Activated CD8-positive, alpha-beta memory T cell treated with anti-CD3 and anti-CD28 coated beads, Interleukin-2, amount 10 ng/mL, durations not matched to agents 7 days and 5 days (primary cell): ENCODE results near the gene SEMA4C. TPM values are rescaled to one million over a fixed set of nuclear protein-coding genes. Genes with fewer than 3 reads are reported as not detected.
"Not testable (repeated sequence)": the region's sequence is repeated elsewhere in the genome, so short reads cannot be mapped to it uniquely, and the experiment has no call there.

ENCODE experiments used
- ATAC-seq: fragments of 150-1000 bp; cut with Tn5 transposase; one replicate; pipeline ENCODE4 v1.10.0; 2021; ENCODE audit warnings: moderate library complexity
- CTCF ChIA-PET: fragments of 350-600 bp; sonication (Branson Sonifier 250); formaldehyde crosslinking; loops from one replicate; lab custom pipeline; 2021; ENCODE audit warnings: antibody characterized with exemption; lab: Charles Lee
- DNase-seq: peaks from one replicate; pipeline ENCODE4 v3.0.0-alpha.2; 2020
- H3K27ac Mint-ChIP-seq: one replicate; pipeline ENCODE4 v1.8.0; 2021; ENCODE audit warnings: mild to moderate bottlenecking, mixed read lengths
- H3K27me3 Mint-ChIP-seq: one replicate; pipeline ENCODE4 v1.8.0; 2021; ENCODE audit warnings: mixed read lengths
- H3K36me3 Mint-ChIP-seq: one replicate; pipeline ENCODE4 v1.8.0; 2021; ENCODE audit warnings: mild to moderate bottlenecking, mixed read lengths
- H3K4me1 Mint-ChIP-seq: one replicate; pipeline ENCODE4 v1.8.0; 2021; ENCODE audit warnings: mixed read lengths
- H3K4me3 Mint-ChIP-seq: one replicate; pipeline ENCODE4 v1.8.0; 2021; ENCODE audit warnings: mild to moderate bottlenecking, moderate library complexity, mixed read lengths
- H3K9me3 Mint-ChIP-seq: one replicate; pipeline ENCODE4 v1.8.0; 2022; ENCODE audit warnings: low read depth, mixed read lengths
- total RNA-seq, 2 experiments: library from RNA; stranded (reverse); gene quantifications; one replicate each; pipeline ENCODE4 v1.2.3, GENCODE V29; 2021

SEMA4C gene
- total RNA-seq, 2 experiments from 2014 or later = 9.7 to 11.6 TPM

DNA sequence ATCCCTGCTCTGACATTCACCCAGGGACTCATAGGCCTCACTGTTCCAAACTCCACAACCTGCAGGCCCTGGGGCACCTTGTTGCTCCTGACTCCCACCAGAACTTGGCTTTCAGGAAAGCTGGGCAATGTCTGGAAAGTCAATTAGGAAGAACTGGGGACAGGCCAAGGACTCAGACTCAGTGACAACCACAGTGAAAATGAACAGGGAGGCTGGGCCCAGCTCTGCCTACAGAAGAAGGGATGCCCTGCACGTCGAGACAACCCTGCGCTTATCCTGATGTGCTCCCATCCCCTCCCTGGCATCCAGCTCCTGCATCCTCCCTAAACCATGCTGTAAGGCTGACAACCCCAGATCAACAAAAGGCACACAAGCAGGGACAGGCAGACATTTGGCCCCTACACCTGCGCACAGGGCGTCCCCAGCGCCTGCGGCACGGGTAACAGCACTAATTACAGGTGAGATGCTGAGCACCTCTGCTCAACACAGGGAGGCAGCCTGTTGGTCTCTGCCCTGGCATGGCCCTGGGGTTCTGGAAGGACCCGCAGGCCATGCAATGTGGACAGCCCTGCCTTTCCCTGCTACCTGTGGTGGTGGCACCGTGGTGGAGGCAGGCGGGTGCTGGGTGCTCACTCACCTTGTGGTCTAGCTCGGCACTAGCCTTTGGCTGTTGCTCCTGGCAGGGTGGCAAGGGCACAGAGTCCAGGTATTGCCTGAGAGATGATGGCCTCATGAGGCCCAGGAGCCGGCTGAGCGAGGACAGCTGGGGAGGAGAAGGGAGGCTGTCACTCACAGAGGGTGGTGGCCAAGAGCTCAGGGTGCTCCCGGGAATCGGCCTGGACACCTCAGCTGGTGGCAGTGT is 23.6 kb upstream of the SEMA4C start:
- CTCF ChIA-PET = no interaction called here
- H3K27me3 Mint-ChIP-seq = no peaks in the 10 kb centered on the region
- ATAC-seq (no peak), DNase-seq (no peak)
- H3K4me1 Mint-ChIP-seq = peaks cover 8% of the 10 kb centered on the region
- H3K27ac Mint-ChIP-seq = no peak overlapping the region
- H3K36me3 Mint-ChIP-seq = no peaks in the 10 kb centered on the region
- H3K4me3 Mint-ChIP-seq = no peak overlapping the region
- no peaks in the 10 kb centered on the region for H3K9me3 Mint-ChIP-seq

DNA sequence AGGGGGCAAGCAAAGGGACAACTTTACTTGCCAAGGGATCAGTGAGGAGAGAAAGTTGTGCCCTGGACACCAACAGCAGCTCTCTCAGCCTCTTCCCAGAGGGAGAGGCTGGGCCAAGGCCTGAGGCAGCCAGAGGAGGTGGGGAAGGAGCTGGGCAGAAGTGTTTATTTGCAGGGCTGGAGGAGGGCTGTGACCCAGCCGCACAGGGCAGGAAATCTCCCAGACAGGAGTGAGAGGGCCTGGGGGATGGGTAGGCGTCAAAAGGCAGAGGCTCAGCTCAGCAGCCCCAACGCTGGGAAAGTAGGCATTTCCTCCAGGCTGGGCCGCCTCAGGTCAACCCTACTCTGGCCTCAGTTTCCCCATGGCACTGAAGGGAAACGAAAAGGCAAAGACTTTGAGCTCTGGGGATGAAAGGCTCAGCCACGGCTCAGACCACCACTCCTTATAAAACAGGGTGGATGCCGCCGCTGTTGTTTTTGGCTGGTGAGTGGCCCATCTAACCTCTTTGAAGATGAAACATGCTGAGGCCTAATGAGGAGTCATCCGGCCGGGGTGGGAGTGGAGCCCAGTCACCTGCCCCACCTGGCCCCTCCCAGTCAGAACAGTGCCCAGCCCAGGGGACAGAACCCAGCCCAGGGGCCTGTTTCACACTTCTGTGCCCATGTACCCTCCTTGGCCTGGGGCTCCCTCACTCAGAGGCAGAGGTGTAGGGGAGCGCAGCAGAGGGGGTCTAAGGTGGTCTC is 21.9 kb upstream of the SEMA4C start:
- H3K4me3 Mint-ChIP-seq = no peak overlapping the region
- no peak overlapping the region for H3K27ac Mint-ChIP-seq
- H3K9me3 Mint-ChIP-seq = no peaks in the 10 kb centered on the region
- CTCF ChIA-PET = interaction anchor here (0.9 to 1.4 kb wide), 3 partner anchors 34 to 70 kb away, joined by 3 to 4 read pairs (median 4); partner anchors contain the start of gene ANKRD39
- no peaks in the 10 kb centered on the region for H3K27me3 Mint-ChIP-seq
- ATAC-seq (peak; percentile 35), DNase-seq (no peak)
- H3K36me3 Mint-ChIP-seq = no peaks in the 10 kb centered on the region
- H3K4me1 Mint-ChIP-seq = peaks cover 8% of the 10 kb centered on the region

DNA sequence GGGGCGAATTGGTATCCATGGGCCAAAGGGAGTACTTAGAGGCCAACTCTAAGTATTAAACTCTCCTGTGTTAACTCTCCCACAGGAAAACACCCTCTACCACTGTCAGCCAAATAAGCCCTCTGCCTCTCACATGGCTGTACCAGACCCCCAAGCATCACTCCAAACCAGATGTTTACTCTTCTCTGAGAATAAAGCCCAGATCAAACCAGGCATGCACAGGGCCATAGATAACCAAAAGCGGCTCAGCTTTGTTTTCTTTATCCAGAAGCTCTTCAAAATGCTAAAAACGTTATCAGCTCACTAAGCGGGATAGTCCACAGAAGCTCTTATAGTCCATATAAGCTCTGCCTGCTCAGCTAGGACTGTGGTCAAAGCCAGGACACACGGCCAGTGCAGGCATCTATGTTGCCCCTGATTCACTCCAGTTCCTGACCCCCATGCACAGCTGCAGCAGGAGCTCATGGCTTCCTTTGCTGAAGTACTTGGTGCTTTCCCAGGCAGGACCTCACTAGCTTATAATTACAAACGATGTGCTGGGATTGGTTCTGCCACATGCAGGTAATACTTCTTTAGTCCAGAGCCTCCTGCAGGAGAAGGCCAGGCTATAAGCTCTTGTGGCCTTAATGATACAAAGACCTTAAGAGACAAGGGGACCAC is 21.0 kb upstream of the SEMA4C start:
- ATAC-seq = no peak
- Mint-ChIP-seq H3K4me1 (peaks cover 6% of the 10 kb centered on the region), H3K27ac (no peak overlapping the region), H3K36me3 (no peaks in the 10 kb centered on the region), H3K4me3 (no peak overlapping the region), H3K27me3 (no peaks in the 10 kb centered on the region), H3K9me3 (no peaks in the 10 kb centered on the region)
- CTCF ChIA-PET = interaction anchor here (0.9 to 1.2 kb wide), 3 partner anchors 10 to 60 kb away, joined by 3 to 4 read pairs (median 3); partner anchors contain the start of gene ANKRD39
- DNase-seq = no peak

DNA sequence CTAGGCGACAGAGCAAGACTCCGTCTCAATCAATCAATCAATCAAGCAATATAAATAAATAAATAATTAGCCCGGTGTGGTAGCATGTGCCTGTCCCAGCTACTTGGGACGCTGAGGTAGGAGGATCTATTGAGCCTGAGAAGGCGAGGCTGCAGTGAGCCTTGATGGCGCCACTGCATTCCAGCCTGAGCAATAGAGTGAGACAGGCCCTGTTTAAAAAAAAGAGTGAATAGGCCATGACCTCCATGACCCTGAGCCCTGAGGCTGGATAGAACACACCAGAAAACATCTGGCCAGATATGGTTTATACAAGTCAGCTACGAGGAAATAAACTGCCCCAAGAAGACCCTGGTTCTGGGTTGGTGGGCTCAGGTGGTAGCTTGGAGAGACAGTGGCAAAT is 20.4 kb upstream of the SEMA4C start:
- Mint-ChIP-seq H3K4me3 (no peak overlapping the region), H3K36me3 (no peaks in the 10 kb centered on the region), H3K27ac (no peak overlapping the region), H3K4me1 (peaks cover 6% of the 10 kb centered on the region), H3K27me3 (no peaks in the 10 kb centered on the region), H3K9me3 (no peaks in the 10 kb centered on the region)
- DNase-seq (no peak), ATAC-seq (no peak)
- CTCF ChIA-PET = interaction anchor here (1.2 to 1.4 kb wide), 2 partner anchors 10 to 12 kb away, joined by 3 read pairs; no protein-coding TSS in a partner anchor

DNA sequence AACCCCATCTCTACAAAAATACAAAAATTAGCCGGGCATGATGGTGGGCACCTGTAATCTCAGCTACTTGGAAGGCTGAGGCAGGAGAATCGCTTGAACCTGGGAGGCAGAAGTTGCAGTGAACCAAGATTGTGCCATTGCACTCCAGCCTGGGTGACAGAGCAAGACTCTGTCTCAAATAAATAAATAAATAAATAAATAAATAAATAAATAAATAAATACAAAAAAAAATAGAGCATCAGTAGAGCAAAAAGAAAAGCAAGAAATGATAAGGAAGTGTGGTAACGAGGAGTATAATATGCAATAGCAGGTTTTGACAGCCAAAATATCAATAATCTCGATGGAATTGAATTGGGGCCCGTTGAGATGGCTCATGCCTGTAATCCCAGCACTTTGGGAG is 19.6 kb upstream of the SEMA4C start:
- not testable (repeated sequence) for H3K27ac Mint-ChIP-seq, DNase-seq, H3K4me1 Mint-ChIP-seq, H3K27me3 Mint-ChIP-seq, H3K9me3 Mint-ChIP-seq, H3K4me3 Mint-ChIP-seq, H3K36me3 Mint-ChIP-seq, ATAC-seq
- CTCF ChIA-PET = interaction anchor here (1.4 kb wide), 1 partner anchor 13 kb away, joined by 3 read pairs; no protein-coding TSS in a partner anchor

DNA sequence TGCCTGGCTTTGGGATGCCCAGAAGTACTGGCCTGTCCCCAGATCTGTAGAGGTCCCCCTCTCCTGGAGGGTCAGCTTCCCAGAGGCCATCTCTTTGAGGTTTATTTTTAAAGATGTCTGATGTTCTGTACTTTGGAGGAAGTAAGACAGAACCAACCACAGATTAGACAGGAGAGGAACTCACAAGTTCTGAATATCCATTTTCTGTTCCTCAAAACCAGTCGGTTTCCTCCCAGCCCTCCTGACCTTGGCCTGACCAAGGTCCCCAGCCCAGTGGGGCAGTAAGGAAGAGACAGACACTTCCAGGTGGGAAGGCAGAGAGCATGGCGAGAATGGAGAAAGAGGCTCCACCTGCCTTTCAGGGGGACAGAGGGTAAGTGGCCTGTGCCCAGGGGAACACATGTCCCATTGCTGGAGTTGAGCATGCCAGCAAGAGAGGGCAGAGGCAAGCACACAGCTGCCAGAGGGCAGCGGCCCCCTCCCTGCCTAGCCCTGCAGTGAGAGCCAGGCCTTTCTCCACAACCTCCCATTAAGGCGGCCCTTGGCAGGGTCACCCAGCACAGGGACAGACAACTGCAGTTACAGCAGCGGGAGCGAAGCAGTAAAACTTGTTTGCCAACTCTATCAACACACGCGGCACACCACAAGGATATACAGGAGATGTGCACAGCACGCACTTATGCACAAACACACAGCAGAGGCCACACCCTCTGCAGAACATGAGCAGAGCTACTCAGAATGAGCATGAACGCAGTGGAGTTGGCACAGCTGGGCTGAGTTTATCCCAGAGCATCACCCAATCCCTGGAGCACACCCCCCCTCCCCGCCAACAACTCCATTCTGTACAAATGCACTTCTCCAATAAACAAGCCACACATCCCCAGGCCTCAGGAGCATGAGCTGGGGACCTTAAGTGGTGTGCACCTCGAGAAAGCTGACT is 18.5 kb upstream of the SEMA4C start:
- ATAC-seq (no peak), DNase-seq (no peak)
- CTCF ChIA-PET = interaction anchor here (0.7 kb wide), 1 partner anchor 30 kb away, joined by 3 read pairs; the partner anchor contains the start of gene ANKRD39
- Mint-ChIP-seq H3K9me3 (no peaks in the 10 kb centered on the region), H3K27ac (no peak overlapping the region), H3K4me3 (no peak overlapping the region), H3K27me3 (no peaks in the 10 kb centered on the region), H3K36me3 (no peaks in the 10 kb centered on the region), H3K4me1 (peaks cover 6% of the 10 kb centered on the region)

DNA sequence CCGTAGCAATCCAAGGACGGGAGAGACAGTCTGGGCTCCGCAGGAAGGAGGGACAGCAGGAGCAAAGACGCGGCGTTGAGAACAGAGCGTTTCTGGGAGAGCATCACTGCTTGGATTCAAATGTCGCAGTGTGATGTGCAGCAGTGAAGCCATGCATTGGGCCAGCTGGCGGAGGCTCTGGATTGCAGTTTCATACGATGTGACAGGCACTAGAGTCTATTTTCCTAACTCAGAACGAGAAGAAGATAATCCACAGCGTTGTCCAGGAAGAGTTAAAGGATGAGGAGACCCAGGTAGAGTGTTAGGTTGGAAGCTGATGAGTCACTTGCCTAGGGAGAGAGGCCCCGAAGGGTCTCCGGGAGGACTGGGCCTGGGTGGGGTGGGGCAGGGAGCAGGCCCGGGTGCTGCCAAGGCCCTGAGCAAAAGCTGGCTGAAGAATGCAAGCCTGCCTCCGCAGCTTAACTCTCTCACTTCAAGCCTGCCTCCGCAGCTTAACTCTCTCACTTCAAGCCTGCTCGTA is 17.7 kb upstream of the SEMA4C start:
- ATAC-seq (no peak), DNase-seq (no peak)
- H3K36me3 Mint-ChIP-seq = no peaks in the 10 kb centered on the region
- H3K4me3 Mint-ChIP-seq = no peak overlapping the region
- no peaks in the 10 kb centered on the region for H3K27me3 Mint-ChIP-seq
- CTCF ChIA-PET = interaction anchor here (0.7 kb wide), 1 partner anchor 30 kb away, joined by 3 read pairs; the partner anchor contains the start of gene ANKRD39
- no peaks in the 10 kb centered on the region for H3K9me3 Mint-ChIP-seq
- peaks cover 6% of the 10 kb centered on the region for H3K4me1 Mint-ChIP-seq
- no peak overlapping the region for H3K27ac Mint-ChIP-seq

DNA sequence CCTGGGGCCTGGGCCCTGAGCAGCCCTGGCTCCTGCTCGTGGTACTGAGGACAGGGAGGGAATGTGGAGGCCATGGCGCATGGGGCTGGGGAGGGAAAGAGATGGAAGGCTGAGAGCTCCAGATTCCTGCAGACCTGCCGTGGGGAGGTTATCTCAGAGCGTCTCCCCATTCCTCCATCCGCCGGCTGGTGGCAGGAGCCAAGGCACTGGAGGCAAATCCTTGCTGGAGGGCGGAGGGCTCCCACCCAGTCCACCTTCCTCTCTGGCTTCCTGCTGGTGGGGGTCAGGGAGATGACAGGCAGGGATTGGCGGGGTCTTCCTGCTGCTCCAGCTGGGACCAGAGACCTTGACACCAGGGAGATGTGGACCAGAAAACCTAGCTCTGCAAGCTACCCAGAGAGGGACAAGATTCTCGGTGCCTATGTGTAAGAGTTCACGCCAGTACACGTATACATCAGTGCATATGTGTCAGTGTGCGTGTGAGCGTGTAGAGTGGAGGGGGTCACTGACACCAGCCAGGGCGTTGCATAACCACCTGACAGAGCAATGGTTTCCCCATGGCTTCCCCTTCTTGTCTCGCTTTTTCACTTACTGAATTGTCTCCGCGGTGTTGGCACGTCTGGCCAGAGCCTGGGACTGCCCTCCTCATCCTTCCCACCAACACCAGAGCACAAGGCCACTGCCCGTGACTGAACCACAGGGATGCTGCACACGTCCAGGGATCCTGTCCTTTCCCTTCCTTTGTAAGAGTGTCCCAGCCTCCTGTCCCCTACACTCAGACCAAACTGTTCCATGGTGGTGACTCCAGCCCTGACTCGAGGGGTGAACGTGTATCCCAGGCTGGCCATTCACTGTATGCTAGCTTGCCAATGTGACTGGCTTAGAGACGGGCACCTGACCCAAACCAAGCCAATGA is 15.8 kb upstream of the SEMA4C start:
- ATAC-seq (no peak), DNase-seq (no peak)
- Mint-ChIP-seq H3K9me3 (no peaks in the 10 kb centered on the region), H3K27ac (no peak overlapping the region), H3K36me3 (no peaks in the 10 kb centered on the region), H3K4me3 (no peak overlapping the region), H3K4me1 (no peaks in the 10 kb centered on the region), H3K27me3 (no peaks in the 10 kb centered on the region)
- CTCF ChIA-PET = interaction anchor here (1.8 kb wide), 1 partner anchor 17 kb away, joined by 4 read pairs; no protein-coding TSS in a partner anchor

DNA sequence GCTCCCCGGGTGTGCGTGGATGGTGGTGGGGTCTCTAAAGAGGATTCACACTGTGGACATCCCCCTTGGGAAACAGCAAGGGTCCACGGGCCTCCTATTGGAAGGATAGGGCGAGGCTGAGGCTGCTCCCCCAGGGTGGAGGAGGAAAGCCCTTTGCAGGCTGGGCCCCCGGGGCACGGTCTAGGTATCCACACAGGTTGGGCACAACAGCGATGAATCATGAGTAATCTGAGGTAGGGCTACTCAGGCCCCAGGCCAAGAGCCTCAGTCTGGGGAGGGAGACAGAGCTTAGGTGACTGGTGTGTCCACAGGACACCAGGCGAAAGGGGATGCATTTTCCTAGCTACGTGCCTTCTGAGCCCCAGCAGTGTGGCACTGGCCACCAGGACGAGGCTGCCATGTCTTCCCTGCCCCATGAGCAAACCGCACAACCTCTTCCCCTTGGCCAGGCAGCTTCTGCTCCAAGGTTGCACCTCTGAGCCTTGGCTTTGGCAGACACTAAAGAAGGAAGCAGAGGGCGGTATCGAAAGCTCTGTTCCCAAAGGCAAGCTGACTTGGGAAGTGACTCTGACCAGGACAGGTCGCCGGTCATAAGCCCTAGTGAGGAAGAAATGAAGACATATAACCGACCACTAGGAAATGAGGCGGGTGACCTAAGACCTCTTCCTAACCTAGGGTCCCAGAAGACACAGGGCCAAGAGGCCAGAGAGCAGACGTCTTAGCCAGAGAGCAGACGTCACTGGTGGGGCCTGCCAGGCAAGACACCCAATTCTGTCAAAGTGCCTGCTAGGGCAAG is 14.6 kb upstream of the SEMA4C start:
- no peaks in the 10 kb centered on the region for H3K36me3 Mint-ChIP-seq
- H3K4me3 Mint-ChIP-seq = no peak overlapping the region
- no peak for ATAC-seq
- H3K27ac Mint-ChIP-seq = no peak overlapping the region
- no peaks in the 10 kb centered on the region for H3K4me1 Mint-ChIP-seq
- H3K27me3 Mint-ChIP-seq = no peaks in the 10 kb centered on the region
- no peaks in the 10 kb centered on the region for H3K9me3 Mint-ChIP-seq
- CTCF ChIA-PET = interaction anchor here (1.2 to 1.8 kb wide), 2 partner anchors 16 to 27 kb away, joined by 4 read pairs; partner anchors contain the start of gene ANKRD39
- no peak for DNase-seq

DNA sequence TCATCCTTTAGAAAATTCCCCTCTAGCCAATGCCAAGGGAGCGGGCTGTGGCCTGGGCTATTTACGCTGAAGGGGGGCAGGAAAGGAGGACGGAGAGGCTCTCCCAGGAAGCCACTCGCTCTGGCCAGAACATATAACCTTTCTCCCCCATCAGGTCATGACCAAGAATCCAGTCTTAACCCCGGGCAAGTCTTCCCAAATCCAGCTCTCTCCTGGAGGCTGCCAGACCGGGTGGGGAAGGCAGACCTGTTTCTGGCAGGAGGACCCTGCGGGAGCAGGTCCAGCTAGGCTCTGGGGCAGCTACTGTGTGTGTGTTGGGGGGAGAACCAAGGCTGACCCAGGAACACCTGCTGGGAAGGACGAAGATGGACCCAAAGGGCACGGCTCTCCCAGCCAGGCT is 13.4 kb upstream of the SEMA4C start:
- Mint-ChIP-seq H3K36me3 (no peaks in the 10 kb centered on the region), H3K27ac (no peak overlapping the region), H3K9me3 (no peaks in the 10 kb centered on the region), H3K4me3 (no peak overlapping the region), H3K27me3 (no peaks in the 10 kb centered on the region), H3K4me1 (no peaks in the 10 kb centered on the region)
- no peak for DNase-seq
- ATAC-seq = no peak
- CTCF ChIA-PET = no interaction called here

DNA sequence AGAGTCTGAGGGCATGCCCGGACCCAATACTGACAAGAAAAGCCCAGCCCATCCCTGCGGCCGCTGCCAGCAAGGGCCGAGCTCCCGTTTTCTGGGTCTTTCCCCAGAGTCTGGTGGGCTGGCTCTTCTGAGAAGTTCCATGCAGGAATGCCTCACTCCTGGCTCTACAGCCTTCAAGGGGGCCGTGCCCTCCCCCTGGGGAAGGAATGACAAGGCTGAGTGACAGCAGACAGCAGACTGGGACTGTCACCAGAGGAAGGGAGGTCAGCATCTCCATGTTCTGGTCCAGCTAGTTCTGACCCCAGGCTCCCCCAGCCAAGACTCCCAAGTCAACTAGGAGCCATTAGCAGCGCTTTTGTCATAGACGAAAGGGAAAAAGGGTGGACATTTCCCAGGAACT is 13.0 kb upstream of the SEMA4C start:
- DNase-seq (no peak), ATAC-seq (no peak)
- no peak overlapping the region for H3K4me3 Mint-ChIP-seq
- no peak overlapping the region for H3K27ac Mint-ChIP-seq
- no peaks in the 10 kb centered on the region for H3K36me3 Mint-ChIP-seq
- no peaks in the 10 kb centered on the region for H3K9me3 Mint-ChIP-seq
- H3K4me1 Mint-ChIP-seq = no peaks in the 10 kb centered on the region
- CTCF ChIA-PET = interaction anchor here (1.2 kb wide), 1 partner anchor 68 kb away, joined by 4 read pairs; no protein-coding TSS in a partner anchor
- no peaks in the 10 kb centered on the region for H3K27me3 Mint-ChIP-seq
